HCT116 (cell line): Measurements from ENCODE around the gene ANTKMT. TPM values are rescaled to one million over a fixed set of nuclear protein-coding genes. Genes with fewer than 3 reads are reported as not detected.

Experiments used
- ATAC-seq: fragments of 200-7000 bp; cut with Tn5 transposase; 2 replicates; pipeline ENCODE4 v1.9.1; 2020; ENCODE audit warnings: mild to moderate bottlenecking, moderate library complexity
- BruUV-seq: library from RNA; stranded (reverse); fragments of 400-500 nt; replicated peaks from 2 replicates; lab custom pipeline; 2021; lab: Mats Ljungman, UMichigan
- CTCF ChIA-PET: fragments of 300-600 bp; sonication (Branson Sonifier 250); formaldehyde crosslinking; loops from one replicate; lab custom pipeline; 2021; ENCODE audit warnings: antibody characterized with exemption; lab: Charles Lee
- POLR2A ChIA-PET: fragments of 300-600, 350-600 bp; sonication (Branson Sonifier 250); formaldehyde crosslinking; loops from one replicate; lab custom pipeline; 2021; ENCODE audit warnings: antibody characterized with exemption; lab: Charles Lee
- RAD21 ChIA-PET, 2 experiments: fragments of 300-600 bp; sonication (Branson Sonifier 250); formaldehyde crosslinking; loops; one replicate each; lab custom pipeline; 2023; ENCODE audit warnings: low total read pairs in 2 of 2; ENCODE audit not compliant: uncharacterized antibody in 2 of 2, unreplicated experiment in 2 of 2, low non-redundant PET in 1 of 2; lab: Charles Lee
- DNase-seq: peaks from one replicate; pipeline ENCODE4 v3.0.0-alpha.2; 2010; ENCODE audit warnings: low read depth, low spot score
- H2AFZ ChIP-seq: fragments of 200-600 bp; shearing (Covaris generic), sonication (generic); 2 replicates; pipeline ENCODE4 v1.6.1; 2017; ENCODE audit warnings: low read depth, mixed run types, mixed read lengths, antibody characterized with exemption, low read length; ENCODE audit not compliant: poor library complexity, severe bottlenecking
- H3K27ac ChIP-seq: 2 replicates; pipeline ENCODE4 v1.5.1; 2012; ENCODE audit warnings: low read depth, low read length
- H3K27me3 ChIP-seq: fragments of 200-600 bp; sonication (generic); 2 replicates; pipeline ENCODE4 v1.6.1; 2016; ENCODE audit warnings: mixed run types, low read length, mixed read lengths; ENCODE audit not compliant: insufficient read depth
- H3K36me3 ChIP-seq, 2 experiments: fragments of 200-500 bp in 1 of 2; fragments of 200-600 bp in 1 of 2; sonication (Bioruptor generic) in 1 of 2; sonication (generic) in 1 of 2; 2 replicates each; pipeline versions ENCODE4 v1.5.1 to v1.6.1; 2014 to 2016; ENCODE audit warnings: low read length in 2 of 2, inconsistent platforms in 1 of 2, mixed read lengths in 1 of 2, mixed run types in 1 of 2; ENCODE audit not compliant: insufficient read depth in 2 of 2, control insufficient read depth in 1 of 2
- H3K4me1 ChIP-seq, 2 experiments: fragments of 200-600 bp in 1 of 2; sonication (generic) in 1 of 2; 2 replicates each; pipeline versions ENCODE4 v1.5.1 to v1.6.1; 2012 to 2017; ENCODE audit warnings: low read length in 2 of 2, inconsistent platforms in 1 of 2, mild to moderate bottlenecking in 1 of 2, mixed read lengths in 1 of 2, mixed run types in 1 of 2, moderate library complexity in 1 of 2; ENCODE audit not compliant: insufficient read depth in 2 of 2, control insufficient read depth in 1 of 2
- H3K4me2 ChIP-seq: fragments of 200-600 bp; sonication (generic); 2 replicates; pipeline ENCODE4 v1.6.1; 2017; ENCODE audit warnings: mixed run types, low read length, mixed read lengths
- H3K4me3 ChIP-seq, 2 experiments: fragments of 200-600 bp in 1 of 2; sonication (generic) in 1 of 2; replicated peaks in 1 of 2; 2 replicates each; pipeline ENCODE4 v1.5.1; 2011 to 2016; ENCODE audit warnings: low read length in 2 of 2, control low read depth in 1 of 2, low read depth in 1 of 2, mild to moderate bottlenecking in 1 of 2, mixed read lengths in 1 of 2, mixed run types in 1 of 2
- H3K79me2 ChIP-seq: fragments of 200-600 bp; sonication (generic); 2 replicates; pipeline ENCODE4 v1.6.1; 2017; ENCODE audit warnings: mild to moderate bottlenecking, mixed run types, low read length, moderate library complexity, mixed read lengths; ENCODE audit not compliant: insufficient read depth
- H3K9ac ChIP-seq: fragments of 200-600 bp; sonication (generic); 2 replicates; pipeline ENCODE4 v1.6.1; 2016; ENCODE audit warnings: low read length, mixed read lengths
- H3K9me2 ChIP-seq: fragments of 200-600 bp; sonication (generic), shearing (Covaris generic); 2 replicates; pipeline ENCODE4 v1.6.1; 2017; ENCODE audit warnings: mixed run types, mild to moderate bottlenecking, moderate library complexity; ENCODE audit not compliant: insufficient read depth
- H3K9me3 ChIP-seq, 2 experiments: fragments of 200-500 bp in 1 of 2; fragments of 200-600 bp in 1 of 2; sonication (Bioruptor generic) in 1 of 2; sonication (generic) in 1 of 2; 2 replicates each; pipeline ENCODE4 v1.6.1; 2014 to 2017; ENCODE audit warnings: low read length in 2 of 2, mixed read lengths in 2 of 2, inconsistent platforms in 1 of 2, low read depth in 1 of 2, mild to moderate bottlenecking in 1 of 2, mixed run types in 1 of 2, moderate library complexity in 1 of 2; ENCODE audit not compliant: control insufficient read depth in 1 of 2, insufficient read depth in 1 of 2
- H4K20me1 ChIP-seq: fragments of 200-600 bp; sonication (generic), shearing (Covaris generic); 2 replicates; pipeline ENCODE4 v1.6.1; 2017; ENCODE audit warnings: mixed run types, mild to moderate bottlenecking, moderate library complexity; ENCODE audit not compliant: insufficient read depth
- ATF3 ChIP-seq: IDR thresholded peaks from 2 replicates; pipeline ENCODE4 v1.6.1; 2012
- CBX3 ChIP-seq: IDR thresholded peaks from 2 replicates; pipeline ENCODE4 v1.6.1; 2012; ENCODE audit warnings: low read depth
- CEBPB ChIP-seq: IDR thresholded peaks from 2 replicates; pipeline ENCODE4 v1.6.1; 2012; ENCODE audit warnings: low read depth
- CTCF ChIP-seq, 3 experiments: fragments of 200-600 bp in 1 of 3; sonication (generic) in 1 of 3; IDR thresholded peaks in 2 of 3; conservative IDR thresholded peaks in 1 of 3; 2 replicates each; pipeline ENCODE4 v1.5.1; 2012 to 2017; ENCODE audit warnings: low read depth in 2 of 3, low read length in 2 of 3, antibody characterized with exemption in 1 of 3, borderline replicate concordance in 1 of 3, control low read depth in 1 of 3, mild to moderate bottlenecking in 1 of 3, mixed read lengths in 1 of 3, mixed run types in 1 of 3, moderate library complexity in 1 of 3; ENCODE audit not compliant: insufficient read depth in 1 of 3
- ELF1 ChIP-seq: IDR thresholded peaks from 2 replicates; pipeline ENCODE4 v1.6.1; 2012; ENCODE audit warnings: low read depth, borderline replicate concordance
- JUND ChIP-seq: IDR thresholded peaks from 2 replicates; pipeline ENCODE4 v1.6.1; 2012
- MAX ChIP-seq: IDR thresholded peaks from 2 replicates; pipeline ENCODE4 v1.6.1; 2012
- POLR2AphosphoS5 ChIP-seq: IDR thresholded peaks from 2 replicates; pipeline ENCODE4 v1.6.1; 2011; ENCODE audit warnings: mild to moderate bottlenecking, low read depth, low read length, moderate library complexity
- RAD21 ChIP-seq: IDR thresholded peaks from 2 replicates; pipeline ENCODE4 v1.6.1; 2012; ENCODE audit warnings: low read depth, mild to moderate bottlenecking
- SRF ChIP-seq: IDR thresholded peaks from 2 replicates; pipeline ENCODE4 v1.6.1; 2012; ENCODE audit warnings: low read depth
- TCF7L2 ChIP-seq: IDR thresholded peaks from 2 replicates; pipeline ENCODE4 v1.7.0; 2011; ENCODE audit warnings: borderline replicate concordance, inconsistent platforms; ENCODE audit not compliant: insufficient read depth, insufficient read length; ENCODE audit errors: extremely low read depth
- ZBTB33 ChIP-seq: IDR thresholded peaks from 2 replicates; pipeline ENCODE4 v1.6.1; 2011; ENCODE audit warnings: mild to moderate bottlenecking, low read length, moderate library complexity; ENCODE audit not compliant: insufficient replicate concordance; ENCODE audit errors: extremely low read depth
- ZNF274 ChIP-seq: fragments of 200-500 bp; sonication (Bioruptor generic); IDR thresholded peaks from 2 replicates; pipeline ENCODE4 v1.6.1; 2014; ENCODE audit warnings: mild to moderate bottlenecking, low read depth, low read length, inconsistent platforms
- intact Hi-C: fragments of 100-400 bp; cut with micrococcal nuclease; formaldehyde crosslinking; loops from 2 replicates; pipeline ENCODE4 v1.10.0; 2022
- total RNA-seq: library from RNA; stranded (reverse); gene quantifications from one replicate; pipeline ENCODE4 v1.2.1, GENCODE V29; 2021; ENCODE audit not compliant: unreplicated experiment

Gene ANTKMT
- total RNA-seq, 1 experiment from 2014 or later: 65.4 TPM

GRCh38 chr16:677316-678190, 43.4 kb upstream of the ANTKMT start:
- RAD21 ChIA-PET: no interaction called here
- CTCF ChIA-PET: no interaction called here
- no peak overlapping the region for H3K4me3 ChIP-seq
- ATAC-seq (no peak), DNase-seq (no peak)
- no TSS peak for BruUV-seq
- no peak overlapping the region for H3K4me2 ChIP-seq
- no peaks in the 10 kb centered on the region for H3K9me3 ChIP-seq
- no peak overlapping the region for H3K9ac ChIP-seq
- intact Hi-C loops: no loop called here
- no peaks in the 10 kb centered on the region for H3K27me3 ChIP-seq
- no peaks in the 10 kb centered on the region for H4K20me1 ChIP-seq
- H3K79me2 ChIP-seq: peaks cover 21% of the 10 kb centered on the region
- no peaks in the 10 kb centered on the region for H3K9me2 ChIP-seq
- peaks cover 0 to 19% of the 10 kb centered on the region in 2 experiments; a peak in 2 of 4 replicates for H3K36me3 ChIP-seq
- TF ChIP-seq CEBPB: no peak
- no peak for TF ChIP-seq TCF7L2
- no peak for TF ChIP-seq MAX
- no peak for TF ChIP-seq POLR2AphosphoS5
- TF ChIP-seq ZBTB33: no peak
- no peak for TF ChIP-seq CBX3
- TF ChIP-seq RAD21: no peak
- TF ChIP-seq ATF3: no peak
- no peak for TF ChIP-seq ELF1
- no peak for TF ChIP-seq ZNF274
- TF ChIP-seq CTCF (IDR thresholded peaks at IDR 0.05 in 2 of 3, conservative IDR thresholded peaks at IDR 0.05 in 1 of 3; ENCODE audit: borderline replicate concordance in 1 of 3, insufficient read depth in 1 of 3, low read depth in 2 of 3, low read length in 2 of 3): no peak
- no peak for TF ChIP-seq SRF
- TF ChIP-seq JUND: no peak
- H2AFZ ChIP-seq: no peak overlapping the region
- H3K4me1 ChIP-seq: peaks cover 5 to 27% of the 10 kb centered on the region in 2 experiments; a peak in 3 of 4 replicates
- H3K27ac ChIP-seq: no peak overlapping the region
- POLR2A ChIA-PET: no interaction called here
